Measurements from ENCODE around the gene FSCN2. TPM values are rescaled to one million over a fixed set of nuclear protein-coding genes. Genes with fewer than 3 reads are reported as not detected.
A peak's percentile ranks its signal among the peaks of the same experiment; 100 is the strongest.

Gene FSCN2
- polyA plus RNA-seq, 10 donors: 1.6 to 3.8 (median 2.3) TPM

DNA sequence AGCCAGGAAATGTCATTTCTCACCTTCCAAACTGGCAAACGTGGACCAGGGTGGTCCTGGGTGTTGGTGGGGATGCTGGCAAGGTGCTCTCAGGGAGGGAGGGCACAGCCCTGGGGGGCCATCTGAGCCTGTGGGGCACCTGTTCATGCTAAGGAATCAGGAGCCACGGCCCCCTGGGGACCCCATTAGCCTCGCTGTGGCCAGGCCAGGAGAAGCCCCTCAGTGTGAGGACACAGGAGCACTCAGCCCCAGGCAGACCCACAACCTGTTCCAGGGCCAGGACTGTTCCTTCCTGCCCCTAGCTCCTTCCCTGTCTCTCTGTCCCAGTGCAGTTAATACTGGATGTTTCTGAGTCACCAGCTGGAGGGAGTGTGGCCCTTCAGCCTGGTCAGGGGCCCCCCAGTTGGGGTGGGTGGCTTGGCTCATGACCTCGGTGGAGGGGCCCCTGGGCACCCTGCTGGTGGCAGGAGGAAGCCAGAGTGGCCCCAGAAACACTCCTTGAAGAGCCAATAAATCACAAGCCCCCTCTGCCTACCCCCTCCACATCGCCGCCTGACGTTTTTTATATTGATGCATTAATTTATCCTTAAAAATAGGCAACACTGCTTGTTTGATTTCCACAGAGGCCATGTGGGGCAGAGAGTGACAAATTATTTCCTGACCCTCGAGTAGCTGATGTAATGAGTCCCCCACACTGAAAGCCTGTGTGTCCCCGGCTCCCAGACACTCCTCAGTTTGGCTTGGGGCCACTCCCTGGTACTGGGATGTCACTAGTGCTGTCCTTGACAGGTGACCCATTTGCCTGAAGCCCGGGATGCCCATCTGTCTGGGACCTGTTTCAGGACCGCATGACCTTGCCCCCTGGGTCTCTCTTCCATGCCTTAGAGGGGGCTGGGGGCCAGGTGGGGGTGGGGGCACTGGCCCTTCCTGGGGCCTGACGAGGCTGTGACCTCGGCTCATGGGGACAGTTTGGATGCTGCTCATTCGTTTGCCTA lies 37.9 kb upstream of the FSCN2 start:
- no peak for DNase-seq

DNA sequence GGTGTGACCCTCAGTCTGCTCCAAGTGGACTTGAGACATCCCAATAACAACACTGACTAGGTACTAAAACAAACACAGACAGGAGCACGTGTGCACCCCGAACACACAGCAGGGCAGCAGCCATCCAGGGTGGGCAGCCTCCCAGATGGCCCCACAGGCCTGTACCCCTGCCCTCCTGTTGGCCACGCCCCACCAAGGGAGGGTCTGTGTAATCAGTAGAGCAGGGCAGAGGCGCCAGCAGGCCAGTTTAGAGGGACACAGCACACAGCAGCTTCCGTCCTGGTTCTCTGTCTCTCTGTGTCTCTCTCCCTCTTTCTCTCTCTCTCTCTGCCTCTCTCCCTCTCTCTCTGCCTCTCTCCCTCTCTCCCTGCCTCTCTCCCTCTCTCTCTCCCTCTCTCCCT lies 37.0 kb upstream of the FSCN2 start:
- no peak for DNase-seq

DNA sequence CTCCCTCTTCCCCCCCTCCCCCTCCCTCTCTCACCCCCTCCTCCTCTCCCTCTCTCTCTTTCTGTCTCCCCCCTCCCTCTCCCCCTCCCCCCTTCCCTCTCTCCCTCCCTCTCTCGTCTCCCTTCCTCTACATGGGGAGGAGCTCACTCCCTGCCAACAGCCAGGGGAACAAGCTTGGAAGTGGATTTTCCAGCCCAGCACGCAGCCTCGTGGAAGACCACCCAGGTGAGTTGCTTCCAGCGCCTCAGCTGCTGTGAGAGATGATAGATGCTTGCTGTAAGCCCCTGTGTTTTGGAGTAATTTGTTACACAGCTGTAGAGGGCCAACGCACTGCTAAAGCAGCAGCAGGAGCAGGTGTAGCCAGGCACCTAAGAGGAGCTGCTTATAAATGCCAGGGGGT lies 36.4 kb upstream of the FSCN2 start:
- DNase-seq: no peak

DNA sequence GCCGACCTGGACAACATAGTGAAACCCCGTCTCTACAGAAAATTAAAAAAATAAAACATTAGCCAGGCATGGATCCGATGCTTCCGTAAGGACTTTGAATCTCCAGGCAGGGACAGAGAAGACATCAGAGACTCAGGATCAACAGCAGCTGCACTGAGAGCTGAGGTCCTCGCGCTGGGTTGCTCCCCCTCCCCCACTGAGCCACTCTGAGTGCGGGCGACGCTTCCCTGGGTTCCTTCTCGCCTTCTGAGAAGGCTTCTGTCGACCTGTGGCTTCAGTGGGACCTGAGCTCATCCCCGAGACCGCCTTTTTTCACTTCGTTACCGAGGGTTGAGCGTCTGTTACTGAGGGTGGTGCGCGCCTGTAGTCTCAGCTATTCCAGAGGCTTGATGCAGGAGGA lies 36.0 kb upstream of the FSCN2 start:
- DNase-seq: no peak

DNA sequence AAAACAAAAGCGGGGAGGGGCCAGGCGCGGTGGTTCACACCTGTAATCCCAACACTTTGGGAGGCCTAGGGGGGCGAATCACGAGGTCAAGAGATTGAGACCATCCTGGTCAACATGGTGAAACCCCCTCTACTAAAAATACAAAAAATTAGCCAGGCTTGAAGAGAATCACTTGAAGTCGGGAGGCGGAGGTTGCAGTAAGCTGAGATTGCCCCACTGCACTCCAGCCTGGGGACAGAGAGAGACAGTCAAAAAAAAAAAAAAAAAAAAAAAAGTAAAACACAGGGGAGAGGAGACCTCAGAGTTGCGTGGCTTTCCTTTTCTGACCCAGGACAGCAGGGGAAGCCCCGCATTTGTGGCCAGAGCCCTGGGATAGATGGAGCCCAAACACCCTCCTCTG lies 35.5 kb upstream of the FSCN2 start:
- DNase-seq: no peak

DNA sequence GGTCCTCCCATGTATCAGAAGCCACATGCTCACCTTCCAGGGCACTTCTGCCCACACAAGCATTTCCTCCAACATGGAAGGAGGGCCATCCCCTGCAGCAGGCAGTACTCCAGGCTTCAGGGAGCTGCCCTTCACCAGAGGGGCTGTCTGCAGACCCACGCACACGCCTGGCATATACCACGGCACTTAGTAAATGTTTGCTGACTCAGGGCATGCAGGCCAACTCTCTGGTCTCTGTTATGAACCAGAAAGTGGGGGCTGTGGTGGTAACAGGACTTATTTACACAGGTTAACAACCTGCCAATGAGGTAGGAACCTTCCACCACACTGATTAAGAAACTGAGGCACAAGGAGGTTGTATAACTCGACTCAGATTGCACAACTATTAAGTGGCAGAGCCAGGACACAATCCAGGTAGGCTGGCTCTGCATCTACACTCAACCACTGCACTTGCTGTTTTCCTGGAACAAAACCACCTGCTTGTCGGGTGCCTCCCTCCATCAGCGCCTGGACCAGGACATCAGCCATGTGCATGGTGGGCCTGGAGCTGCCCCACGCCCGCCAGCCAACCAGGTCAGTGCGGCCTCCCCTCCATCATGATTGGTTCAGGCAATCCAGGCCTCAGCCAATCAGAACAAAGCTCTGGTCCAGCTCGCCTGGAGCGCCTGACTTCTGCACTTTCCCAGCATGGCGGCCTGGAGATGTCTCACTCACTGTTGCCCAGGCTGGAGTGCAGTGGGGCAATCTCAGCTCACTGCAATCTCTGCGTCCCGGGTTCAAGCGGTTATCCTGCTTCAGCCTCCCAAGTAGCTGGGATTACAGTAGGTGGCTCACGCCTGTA lies 34.8 kb upstream of the FSCN2 start:
- no peak for DNase-seq

DNA sequence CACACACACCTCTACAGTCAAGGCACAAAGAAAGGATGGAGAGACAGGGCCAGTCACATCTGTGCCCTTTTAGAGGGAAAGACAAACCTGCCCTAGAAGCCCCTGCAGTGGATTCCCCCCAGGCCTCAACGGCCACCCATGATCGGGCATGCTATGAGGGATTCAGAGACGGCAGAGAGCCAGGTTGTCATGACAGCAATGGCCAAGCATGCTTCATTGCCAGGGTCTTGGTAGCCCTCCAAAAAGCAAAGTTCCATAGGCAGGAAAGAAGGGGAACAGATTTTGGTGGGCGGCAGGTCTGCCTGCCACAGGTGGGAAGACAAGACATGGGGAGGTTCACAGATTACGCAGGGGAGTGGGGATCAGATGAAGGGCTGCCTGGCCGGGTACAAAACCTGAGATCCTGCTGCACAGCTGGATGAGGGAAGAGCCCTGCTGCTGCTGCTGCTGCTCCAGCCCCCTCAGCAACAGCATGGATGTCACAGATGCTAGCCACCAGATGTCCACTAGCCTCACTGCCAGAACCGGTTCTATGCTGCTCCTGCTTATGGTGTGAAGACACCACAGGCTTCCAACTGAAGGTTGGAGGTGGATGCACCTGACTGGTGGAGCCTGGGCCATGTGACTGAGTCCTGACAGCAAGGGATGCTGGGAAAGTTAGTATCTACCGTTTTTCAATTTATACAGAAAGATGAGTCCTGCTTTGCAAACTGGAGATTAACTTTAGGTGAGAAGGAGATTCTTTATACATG lies 33.4 kb upstream of the FSCN2 start:
- peak in 1 of 3 donors; percentile 67 for DNase-seq

DNA sequence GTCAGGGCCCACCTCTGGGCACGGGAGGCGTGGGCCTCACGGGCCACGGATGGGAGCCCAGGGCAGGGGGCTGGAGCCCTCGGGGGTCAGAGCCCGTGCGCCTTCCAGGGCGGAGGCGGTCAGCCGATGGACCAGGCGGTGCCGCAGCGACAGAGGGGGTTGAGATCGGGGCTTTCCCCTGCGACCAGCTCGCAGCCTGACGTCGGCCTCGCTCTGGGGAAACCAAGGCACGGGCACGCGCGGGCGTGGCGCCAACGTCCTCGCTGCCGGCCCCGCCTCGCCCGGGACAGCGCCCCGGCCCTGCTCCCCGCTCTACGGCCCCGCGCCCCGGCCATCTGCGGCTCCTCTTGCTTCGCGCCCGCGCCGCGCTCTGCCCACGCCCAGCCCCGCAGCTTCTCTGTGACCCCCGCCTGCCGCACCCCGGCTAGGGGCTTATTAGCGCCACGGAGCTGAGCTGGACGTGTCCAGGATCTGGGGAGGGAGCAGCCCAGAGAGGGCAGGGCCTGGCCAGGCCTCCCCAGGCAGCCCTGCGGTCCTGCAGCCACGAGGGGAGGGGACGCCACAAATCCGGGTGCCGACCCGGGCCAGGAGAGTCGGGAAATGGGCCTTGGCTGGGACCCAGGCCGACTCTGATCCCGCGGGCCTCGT lies 29.1 kb upstream of the FSCN2 start:
- DNase-seq: peak in 1 of 3 donors; percentile 5

DNA sequence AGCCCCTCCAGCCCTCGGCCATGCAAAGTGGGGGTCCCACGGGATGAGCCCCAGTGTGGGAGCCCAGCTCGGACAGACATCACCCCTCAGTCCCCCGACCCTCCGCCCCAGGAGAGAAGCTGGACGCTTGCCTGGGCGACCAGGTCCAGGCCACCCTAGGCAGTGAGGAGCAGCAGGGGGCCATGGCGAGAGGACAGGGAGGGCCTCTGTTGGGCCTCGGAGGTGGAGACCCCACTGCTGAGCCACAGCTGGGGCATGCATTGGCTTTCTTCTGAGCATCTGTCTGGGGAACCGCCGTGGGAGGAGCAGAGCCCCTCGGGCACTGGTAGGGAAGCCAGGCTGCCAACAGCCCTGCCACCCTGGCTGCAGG lies 28.6 kb upstream of the FSCN2 start:
- DNase-seq: no peak

DNA sequence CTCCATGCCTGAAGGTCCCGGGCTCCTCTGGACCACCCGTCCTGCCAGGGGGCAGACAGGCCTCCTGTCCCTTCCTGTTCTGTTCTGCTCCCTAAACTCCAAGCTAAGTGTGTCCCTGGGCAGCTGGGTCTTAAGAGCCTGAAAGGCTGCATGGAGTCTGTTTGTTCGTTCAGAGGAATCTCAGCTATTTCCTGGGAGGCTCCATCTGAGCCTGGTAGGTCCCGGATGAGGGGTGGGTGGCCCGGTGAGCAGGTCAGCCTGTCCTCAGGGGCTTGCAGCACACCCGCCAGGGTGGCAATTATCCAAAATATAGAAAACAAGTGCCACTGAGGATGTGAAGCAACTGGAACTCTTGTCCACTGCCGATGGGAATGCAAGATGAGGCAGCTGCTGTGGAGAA lies 28.1 kb upstream of the FSCN2 start:
- DNase-seq: no peak

DNA sequence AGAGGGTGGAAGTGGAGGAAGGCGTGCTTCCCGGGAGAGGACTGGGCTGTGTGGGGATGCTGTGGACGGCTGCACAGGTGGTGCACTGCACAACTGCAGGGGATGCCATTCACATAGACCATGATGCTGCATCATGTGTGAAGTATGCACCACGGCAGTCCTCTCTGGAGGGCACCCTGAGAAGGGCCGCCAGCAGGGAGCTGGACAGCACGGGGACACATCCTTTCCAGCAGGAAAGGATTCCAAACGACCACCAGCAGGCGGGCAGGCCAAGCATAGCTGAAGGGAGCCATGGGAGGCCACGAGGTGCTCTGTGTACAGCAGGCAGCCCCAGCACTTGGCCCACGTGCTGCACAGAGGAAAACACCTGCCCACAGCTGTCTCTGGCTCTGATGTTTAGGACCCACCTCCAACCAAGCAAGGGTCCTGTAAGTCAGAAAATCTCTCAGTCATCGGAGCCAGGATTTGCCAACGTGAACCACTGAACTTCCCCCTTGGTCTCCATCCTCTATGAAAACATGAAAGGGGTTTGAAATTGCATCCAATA lies 25.6 kb upstream of the FSCN2 start:
- DNase-seq: peak in 1 of 3 donors; percentile 7

DNA sequence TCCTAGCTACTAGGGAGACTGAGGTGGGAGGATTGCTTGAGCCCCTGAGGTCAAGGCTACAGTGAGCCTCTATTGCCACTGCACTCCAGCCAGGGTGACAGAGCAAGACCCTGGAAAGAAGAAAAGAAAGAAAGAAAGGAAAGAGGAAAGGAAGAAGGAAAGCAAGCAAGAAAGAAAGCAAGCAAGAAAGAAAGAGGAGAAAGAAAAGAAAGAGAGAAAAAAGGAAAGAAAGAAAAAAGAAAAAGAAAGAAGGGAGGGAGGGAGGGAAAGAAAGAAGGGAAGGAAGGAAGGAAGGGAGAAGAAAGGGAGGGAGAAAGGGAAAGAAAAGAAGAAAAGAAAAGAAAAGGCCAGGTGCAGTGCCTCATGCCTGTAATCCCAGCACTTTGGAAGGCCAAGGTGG lies 24.6 kb upstream of the FSCN2 start:
- no peak for DNase-seq

DNA sequence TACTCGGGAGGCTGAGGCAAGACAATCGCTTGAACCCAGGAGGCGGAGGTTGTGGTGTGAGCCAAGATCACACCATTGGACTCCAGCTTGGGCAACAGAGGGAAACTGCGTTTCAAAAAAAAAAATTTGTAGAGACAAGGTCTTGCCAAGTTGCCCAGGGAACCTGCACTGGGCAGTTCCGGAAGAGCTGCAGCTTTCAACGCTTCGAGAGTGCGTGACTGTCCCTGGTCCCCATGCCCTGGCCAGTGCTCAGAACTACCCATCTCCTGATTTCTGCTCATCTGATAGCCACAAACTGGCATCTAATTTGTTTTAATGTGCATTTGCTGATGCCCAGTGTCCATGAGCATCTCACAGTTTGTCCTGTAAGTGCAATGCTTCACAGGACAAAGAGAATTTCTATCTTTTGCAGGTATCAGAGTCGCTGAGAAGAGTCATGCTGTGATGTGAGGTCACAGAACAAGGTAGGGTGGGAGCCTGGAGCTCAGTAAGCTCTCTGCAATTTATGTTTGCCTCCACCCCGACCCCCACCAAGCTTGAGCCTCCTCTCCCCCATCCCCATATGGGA lies 19.5 kb upstream of the FSCN2 start:
- DNase-seq: peak in 1 of 3 donors; percentile 37

DNA sequence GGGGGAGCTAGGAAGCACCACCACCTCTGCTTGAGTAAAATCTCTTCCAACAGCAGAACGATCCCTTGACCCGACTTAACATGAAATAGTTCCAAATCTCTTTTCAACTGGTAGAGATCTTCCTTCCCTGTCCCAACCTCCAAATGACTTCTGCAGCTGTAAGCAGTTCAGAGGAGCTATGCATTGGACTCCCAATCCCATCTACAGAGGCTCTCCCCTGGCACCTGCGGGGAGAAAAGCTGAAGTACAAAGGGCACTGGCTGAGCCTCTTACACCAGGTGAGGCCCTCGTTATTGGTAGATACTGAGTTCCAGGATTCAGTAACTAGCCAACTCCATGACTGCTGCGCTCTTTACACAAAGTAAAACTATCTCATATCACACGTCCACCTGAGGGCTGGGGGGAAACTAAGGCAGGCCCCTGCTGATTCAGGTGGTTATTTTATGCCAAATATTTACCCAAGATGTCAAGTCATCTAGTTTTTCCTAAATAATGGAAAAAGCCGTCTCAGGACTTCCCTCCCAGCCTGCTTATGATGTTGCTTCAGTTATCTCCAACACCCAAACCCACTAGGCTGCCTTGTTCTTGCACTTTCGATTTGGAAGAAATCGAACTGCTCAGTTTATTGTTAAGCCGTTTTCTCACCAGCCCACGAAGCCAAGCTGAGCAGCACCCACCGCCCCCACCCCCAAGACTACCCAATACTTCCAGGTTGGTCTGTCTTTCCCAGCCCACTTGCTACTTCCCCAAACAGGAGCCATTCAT lies 18.8 kb upstream of the FSCN2 start:
- DNase-seq: peak in 1 of 3 donors; percentile 37

DNA sequence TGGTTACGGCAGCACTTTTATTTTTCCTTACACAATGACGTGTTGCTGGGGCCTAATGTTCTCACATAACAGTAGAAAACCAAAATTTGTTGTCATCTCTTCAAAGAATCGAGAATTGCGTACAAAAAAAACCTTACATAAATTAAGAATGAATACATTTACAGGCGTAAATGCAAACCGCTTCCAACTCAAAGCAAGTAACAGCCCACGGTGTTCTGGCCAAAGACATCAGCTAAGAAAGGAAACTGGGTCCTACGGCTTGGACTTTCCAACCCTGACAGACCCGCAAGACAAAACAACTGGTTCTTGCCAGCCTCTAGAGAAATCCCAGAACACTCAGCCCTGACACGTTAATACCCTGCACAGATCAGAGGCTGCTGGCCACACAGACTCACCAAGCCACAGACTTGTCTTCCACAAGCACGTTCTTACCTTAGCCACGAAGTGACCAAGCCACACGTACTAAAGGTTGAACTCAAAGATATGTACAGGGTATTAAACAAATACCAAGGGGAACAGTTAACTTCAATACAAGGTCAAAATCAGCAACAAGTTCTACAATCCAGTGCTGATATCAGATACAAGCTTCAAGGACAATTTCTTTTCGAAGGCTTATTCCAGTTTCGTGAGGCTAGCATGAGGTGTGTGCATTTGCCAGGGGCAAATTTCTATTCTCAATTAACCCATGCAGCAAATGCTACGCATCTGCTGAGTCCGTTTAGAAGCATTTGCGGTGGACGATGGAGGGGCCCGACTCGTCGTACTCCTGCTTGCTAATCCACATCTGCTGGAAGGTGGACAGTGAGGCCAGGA lies 18.0 kb upstream of the FSCN2 start:
- peak in 1 of 3 donors; percentile 26 for DNase-seq

DNA sequence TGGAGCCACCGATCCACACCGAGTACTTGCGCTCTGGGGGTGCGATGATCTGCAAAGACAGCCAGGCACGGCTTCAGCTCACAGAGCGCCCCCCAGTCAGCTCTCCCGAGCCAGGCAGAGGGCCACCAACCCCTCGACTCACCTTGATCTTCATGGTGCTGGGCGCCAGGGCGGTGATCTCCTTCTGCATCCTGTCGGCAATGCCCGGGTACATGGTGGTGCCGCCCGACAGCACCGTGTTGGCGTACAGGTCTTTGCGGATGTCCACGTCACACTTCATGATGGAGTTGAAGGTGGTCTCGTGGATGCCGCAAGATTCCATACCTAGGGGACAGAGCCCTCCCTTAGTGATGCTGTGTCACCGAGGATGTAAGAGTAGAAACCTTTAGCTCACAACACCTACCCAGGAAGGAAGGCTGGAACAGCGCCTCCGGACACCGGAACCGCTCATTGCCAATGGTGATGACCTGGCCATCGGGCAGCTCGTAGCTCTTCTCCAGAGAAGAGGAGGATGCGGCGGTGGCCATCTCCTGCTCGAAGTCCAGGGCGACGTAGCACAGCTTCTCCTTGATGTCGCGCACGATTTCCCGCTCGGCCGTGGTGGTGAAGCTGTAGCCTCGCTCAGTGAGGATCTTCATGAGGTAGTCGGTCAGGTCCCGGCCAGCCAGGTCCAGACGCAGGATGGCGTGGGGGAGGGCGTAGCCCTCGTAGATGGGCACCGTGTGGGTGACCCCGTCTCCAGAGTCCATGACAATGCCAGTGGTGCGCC lies 17.2 kb upstream of the FSCN2 start:
- DNase-seq: no peak

DNA sequence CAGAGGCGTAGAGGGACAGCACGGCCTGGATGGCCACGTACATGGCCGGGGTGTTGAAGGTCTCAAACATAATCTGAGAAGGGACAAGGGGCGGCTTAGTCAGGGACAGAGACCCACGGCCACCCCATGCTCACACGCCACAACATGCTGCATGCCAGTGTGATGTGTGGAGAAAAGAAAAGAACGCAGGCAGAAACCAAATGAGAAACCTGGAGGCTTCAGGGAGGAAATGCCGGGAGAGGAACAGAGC lies 16.7 kb upstream of the FSCN2 start:
- no peak for DNase-seq

DNA sequence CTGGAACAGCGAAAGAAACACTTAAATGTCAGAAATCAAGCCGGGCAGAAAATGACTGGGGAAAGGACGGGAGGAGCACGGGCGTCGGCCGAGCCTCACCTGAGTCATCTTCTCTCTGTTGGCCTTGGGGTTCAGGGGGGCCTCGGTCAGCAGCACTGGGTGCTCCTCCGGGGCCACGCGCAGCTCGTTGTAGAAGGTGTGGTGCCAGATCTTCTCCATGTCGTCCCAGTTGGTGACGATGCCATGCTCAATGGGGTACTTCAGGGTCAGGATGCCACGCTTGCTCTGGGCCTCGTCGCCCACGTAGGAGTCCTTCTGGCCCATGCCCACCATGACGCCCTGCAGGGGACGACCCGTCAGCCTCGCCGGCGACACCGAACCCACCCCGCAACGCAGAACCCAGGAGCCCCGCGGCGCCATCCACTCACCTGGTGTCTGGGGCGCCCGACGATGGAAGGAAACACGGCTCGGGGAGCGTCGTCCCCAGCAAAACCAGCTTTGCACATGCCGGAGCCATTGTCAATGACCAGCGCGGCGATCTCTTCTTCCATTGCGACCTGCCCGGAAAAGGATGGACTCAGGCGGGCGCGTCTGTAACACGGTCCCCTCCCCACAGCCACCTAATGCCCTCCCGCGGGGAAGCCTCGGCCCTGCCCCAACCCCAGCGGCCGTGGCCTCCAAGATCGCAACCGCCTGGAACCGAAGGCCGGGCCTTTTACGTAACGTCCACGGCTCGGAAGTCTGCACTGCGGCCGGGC lies 16.2 kb upstream of the FSCN2 start:
- no peak for DNase-seq
